SU-DHL-6 (cell line): Measurements from ENCODE around the gene KNDC1.

Experiments
- CTCF ChIP-seq: fragments of 200-600 bp; sonication (generic); IDR thresholded peaks from one replicate; pipeline ENCODE4 v1.5.1; 2017; ENCODE audit warnings: antibody characterized with exemption, mild to moderate bottlenecking, low read length, moderate library complexity; ENCODE audit not compliant: insufficient read depth, poor library complexity, severe bottlenecking
- EZH2phosphoT487 ChIP-seq: fragments of 200-600 bp; sonication (generic), shearing (Covaris generic); conservative IDR thresholded peaks from 2 replicates; pipeline ENCODE4 v1.6.1; 2018; ENCODE audit warnings: mild to moderate bottlenecking, antibody characterized with exemption, low read length, moderate library complexity, mixed read lengths

GRCh38 chr10:133255323-133255722, 95.3 kb downstream of the KNDC1 start:
- TF ChIP-seq CTCF (no peak), EZH2phosphoT487 (no peak)
